GM12878 (cell line): ENCODE data around the gene LSR. TPM values are rescaled to one million over a fixed set of nuclear protein-coding genes. Genes with fewer than 3 reads are reported as not detected.
A peak's percentile ranks its signal among the peaks of the same experiment; 100 is the strongest.

Experiments used
- CBFB ChIP-seq: IDR thresholded peaks from 2 replicates; pipeline ENCODE4 v1.6.1; 2016; ENCODE audit warnings: antibody characterized with exemption, low read depth
- CHD2 ChIP-seq: IDR thresholded peaks from 2 replicates; pipeline ENCODE4 v1.6.1; 2011; ENCODE audit warnings: low read depth, low read length, improper control_type of control experiment, borderline replicate concordance
- EGR1 ChIP-seq, 2 experiments: IDR thresholded peaks; 1 replicate in 1 of 2; 2 replicates in 1 of 2; pipeline ENCODE4 v1.6.1; 2011 to 2012; ENCODE audit warnings: low read depth in 2 of 2, low read length in 2 of 2, borderline replicate concordance in 1 of 2, mild to moderate bottlenecking in 1 of 2, moderate library complexity in 1 of 2
- FOXM1 ChIP-seq: IDR thresholded peaks from 2 replicates; pipeline ENCODE4 v1.6.1; 2012; ENCODE audit warnings: low read depth, mild to moderate bottlenecking, inconsistent platforms, low read length, moderate library complexity
- GATAD2B ChIP-seq: fragments of 450-650 bp; conservative IDR thresholded peaks from 2 replicates; pipeline ENCODE4 v1.6.1; 2017; ENCODE audit warnings: low read depth, mild to moderate bottlenecking, moderate library complexity
- IKZF1 ChIP-seq: fragments of 450-650 bp; conservative IDR thresholded peaks from 2 replicates; pipeline ENCODE4 v1.6.1; 2017; ENCODE audit warnings: antibody characterized with exemption, mild to moderate bottlenecking
- MEF2A ChIP-seq: IDR thresholded peaks from 2 replicates; pipeline ENCODE4 v1.6.1; 2011; ENCODE audit warnings: low read depth, mild to moderate bottlenecking, low read length, moderate library complexity; ENCODE audit not compliant: insufficient read depth
- MEF2B ChIP-seq: fragments of 450-650 bp; IDR thresholded peaks from 2 replicates; pipeline ENCODE4 v1.6.1; 2018; ENCODE audit warnings: mild to moderate bottlenecking, moderate library complexity; ENCODE audit not compliant: partially characterized antibody, poor library complexity, severe bottlenecking
- MLLT1 ChIP-seq: fragments of 450-650 bp; IDR thresholded peaks from 2 replicates; pipeline ENCODE4 v1.6.1; 2016; ENCODE audit warnings: mild to moderate bottlenecking
- MXI1 ChIP-seq: fragments of 150-350 bp; IDR thresholded peaks from 2 replicates; pipeline ENCODE4 v1.6.1; 2011; ENCODE audit warnings: low read depth, mild to moderate bottlenecking, inconsistent platforms, low read length, improper control_type of control experiment
- NFXL1 ChIP-seq: fragments of 450-650 bp; IDR thresholded peaks from 2 replicates; pipeline ENCODE4 v1.6.1; 2017; ENCODE audit warnings: antibody characterized with exemption, mild to moderate bottlenecking, borderline replicate concordance
- NFYB ChIP-seq: IDR thresholded peaks from 2 replicates; pipeline ENCODE4 v1.6.1; 2011; ENCODE audit warnings: low read depth, mild to moderate bottlenecking, low read length, improper control_type of control experiment, moderate library complexity; ENCODE audit not compliant: insufficient read depth
- NRF1 ChIP-seq: conservative IDR thresholded peaks from 2 replicates; pipeline ENCODE4 v1.6.1; 2011; ENCODE audit warnings: mild to moderate bottlenecking, low read depth, low read length, improper control_type of control experiment
- PML ChIP-seq: IDR thresholded peaks from 2 replicates; pipeline ENCODE4 v1.6.1; 2012; ENCODE audit warnings: low read length, inconsistent platforms
- RAD51 ChIP-seq: fragments of 450-650 bp; IDR thresholded peaks from 2 replicates; pipeline ENCODE4 v1.6.1; 2016; ENCODE audit warnings: moderate library complexity, mild to moderate bottlenecking, inconsistent platforms
- RELA ChIP-seq: fragments of 450-650 bp; IDR thresholded peaks from 2 replicates; pipeline ENCODE4 v1.8.0; 2014; ENCODE audit warnings: borderline replicate concordance; ENCODE audit not compliant: partially characterized antibody
- SKIL ChIP-seq: fragments of 450-650 bp; IDR thresholded peaks from 2 replicates; pipeline ENCODE4 v1.6.1; 2017; ENCODE audit warnings: mild to moderate bottlenecking, low read depth, inconsistent platforms; ENCODE audit not compliant: poor library complexity, severe bottlenecking
- SMC3 ChIP-seq: IDR thresholded peaks from 2 replicates; pipeline ENCODE4 v1.6.1; 2011; ENCODE audit warnings: low read length, improper control_type of control experiment, borderline replicate concordance
- TARDBP ChIP-seq: IDR thresholded peaks from 2 replicates; pipeline ENCODE4 v1.6.1; 2016; ENCODE audit warnings: borderline replicate concordance
- ZZZ3 ChIP-seq: IDR thresholded peaks from 2 replicates; pipeline ENCODE4 v1.6.1; 2011; ENCODE audit warnings: low read depth; ENCODE audit not compliant: control insufficient read depth, insufficient read length
- polyA plus RNA-seq, 11 experiments: library from polyadenylated mRNA; depleted of rRNA in 4 of 11; unstranded in 6 of 11; stranded (reverse) in 5 of 11; fragments of >200 nt; fragmentation: Nextera tagmentation in 4 of 11; fragmentation: Illumina TruSeq in 1 of 11; extraction: Ambion mirVana in 4 of 11; extraction: Trizol in 1 of 11; gene quantifications; 1 replicate in 1 of 11; 2 replicates in 10 of 11; pipeline versions ENCODE4 v1.2.1 to v1.2.3, GENCODE V29; 2011 to 2016; ENCODE audit warnings: inconsistent platforms in 2 of 11, missing spikeins in 2 of 11, low read depth in 1 of 11
- total RNA-seq, 4 experiments: library from RNA; depleted of rRNA in 3 of 4; stranded (reverse); fragments of >200 nt in 3 of 4; fragmentation: Illumina TruSeq in 1 of 4; extraction: Trizol in 1 of 4; gene quantifications; 2 replicates each; pipeline versions ENCODE4 v1.2.1 to v1.2.3, GENCODE V29; 2013 to 2021
- TF ChIP-seq, protein P1 (sequence below): fragments of 450-650 bp; IDR thresholded peaks from 2 replicates; pipeline ENCODE4 v1.6.1; 2017; ENCODE audit warnings: mild to moderate bottlenecking, moderate library complexity

The LSR gene
- total and polyA plus RNA-seq, 10 of the 15 experiments (the other 5 are each of a cell fraction or from before 2014, with no cell fraction given), result 0.26 to 53.9 (median 26.3) TPM

GRCh38 chr19:35247526-35248309 lies 1.1 kb upstream of the LSR start (continued):
- TF ChIP-seq RAD51 (no peak), MXI1 (no peak), SKIL (no peak), NRF1 (peak; percentile 37), CBFB (no peak; the same call in 1 of the 2 replicates), IKZF1 (peak; percentile 99), TARDBP (no peak), SMC3 (peak; percentile 39; the same call in 1 of the 2 replicates), RELA (peak; percentile 48), GATAD2B (peak; percentile 78; the same call in 1 of the 2 replicates), CHD2 (0 out of 2 replicates have a peak, but pooled peaks have one; percentile 36), NFXL1 (no peak), MEF2A (peak; percentile 44; the same call in 1 of the 2 replicates), EGR1 (IDR thresholded peaks at IDR 0.05; ENCODE audit: borderline replicate concordance in 1 of 2, low read depth in 2 of 2, low read length in 2 of 2) (peak in 1 of 2 experiments; percentile 83; a peak in 2 of 3 replicates), PML (peak; percentile 24; the same call in 1 of the 2 replicates), MLLT1 (peak; percentile 93), ZZZ3 (no peak), FOXM1 (peak; percentile 45; the same call in 1 of the 2 replicates), MEF2B (peak; percentile 11), NFYB (no peak)
- TF ChIP-seq, protein P1, sequence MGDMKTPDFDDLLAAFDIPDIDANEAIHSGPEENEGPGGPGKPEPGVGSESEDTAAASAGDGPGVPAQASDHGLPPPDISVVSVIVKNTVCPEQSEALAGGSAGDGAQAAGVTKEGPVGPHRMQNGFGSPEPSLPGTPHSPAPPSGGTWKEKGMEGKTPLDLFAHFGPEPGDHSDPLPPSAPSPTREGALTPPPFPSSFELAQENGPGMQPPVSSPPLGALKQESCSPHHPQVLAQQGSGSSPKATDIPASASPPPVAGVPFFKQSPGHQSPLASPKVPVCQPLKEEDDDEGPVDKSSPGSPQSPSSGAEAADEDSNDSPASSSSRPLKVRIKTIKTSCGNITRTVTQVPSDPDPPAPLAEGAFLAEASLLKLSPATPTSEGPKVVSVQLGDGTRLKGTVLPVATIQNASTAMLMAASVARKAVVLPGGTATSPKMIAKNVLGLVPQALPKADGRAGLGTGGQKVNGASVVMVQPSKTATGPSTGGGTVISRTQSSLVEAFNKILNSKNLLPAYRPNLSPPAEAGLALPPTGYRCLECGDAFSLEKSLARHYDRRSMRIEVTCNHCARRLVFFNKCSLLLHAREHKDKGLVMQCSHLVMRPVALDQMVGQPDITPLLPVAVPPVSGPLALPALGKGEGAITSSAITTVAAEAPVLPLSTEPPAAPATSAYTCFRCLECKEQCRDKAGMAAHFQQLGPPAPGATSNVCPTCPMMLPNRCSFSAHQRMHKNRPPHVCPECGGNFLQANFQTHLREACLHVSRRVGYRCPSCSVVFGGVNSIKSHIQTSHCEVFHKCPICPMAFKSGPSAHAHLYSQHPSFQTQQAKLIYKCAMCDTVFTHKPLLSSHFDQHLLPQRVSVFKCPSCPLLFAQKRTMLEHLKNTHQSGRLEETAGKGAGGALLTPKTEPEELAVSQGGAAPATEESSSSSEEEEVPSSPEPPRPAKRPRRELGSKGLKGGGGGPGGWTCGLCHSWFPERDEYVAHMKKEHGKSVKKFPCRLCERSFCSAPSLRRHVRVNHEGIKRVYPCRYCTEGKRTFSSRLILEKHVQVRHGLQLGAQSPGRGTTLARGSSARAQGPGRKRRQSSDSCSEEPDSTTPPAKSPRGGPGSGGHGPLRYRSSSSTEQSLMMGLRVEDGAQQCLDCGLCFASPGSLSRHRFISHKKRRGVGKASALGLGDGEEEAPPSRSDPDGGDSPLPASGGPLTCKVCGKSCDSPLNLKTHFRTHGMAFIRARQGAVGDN, result 0 out of 2 replicates have a peak, but pooled peaks have one; percentile 48
